CD4-positive, alpha-beta T cell treated with Interleukin-12 subunit alpha and Interleukin-12 subunit beta, for 1 hour (primary cell): ENCODE results near the gene AMIGO1.
A peak's percentile ranks its signal among the peaks of the same experiment; 100 is the strongest.
"Not testable (repeated sequence)": the region's sequence is repeated elsewhere in the genome, so short reads cannot be mapped to it uniquely, and the experiment has no call there.

Experiments used
- DNase-seq: peaks from one replicate; pipeline ENCODE4 v3.0.0-alpha.2; 2020

AMIGO1 gene

DNA sequence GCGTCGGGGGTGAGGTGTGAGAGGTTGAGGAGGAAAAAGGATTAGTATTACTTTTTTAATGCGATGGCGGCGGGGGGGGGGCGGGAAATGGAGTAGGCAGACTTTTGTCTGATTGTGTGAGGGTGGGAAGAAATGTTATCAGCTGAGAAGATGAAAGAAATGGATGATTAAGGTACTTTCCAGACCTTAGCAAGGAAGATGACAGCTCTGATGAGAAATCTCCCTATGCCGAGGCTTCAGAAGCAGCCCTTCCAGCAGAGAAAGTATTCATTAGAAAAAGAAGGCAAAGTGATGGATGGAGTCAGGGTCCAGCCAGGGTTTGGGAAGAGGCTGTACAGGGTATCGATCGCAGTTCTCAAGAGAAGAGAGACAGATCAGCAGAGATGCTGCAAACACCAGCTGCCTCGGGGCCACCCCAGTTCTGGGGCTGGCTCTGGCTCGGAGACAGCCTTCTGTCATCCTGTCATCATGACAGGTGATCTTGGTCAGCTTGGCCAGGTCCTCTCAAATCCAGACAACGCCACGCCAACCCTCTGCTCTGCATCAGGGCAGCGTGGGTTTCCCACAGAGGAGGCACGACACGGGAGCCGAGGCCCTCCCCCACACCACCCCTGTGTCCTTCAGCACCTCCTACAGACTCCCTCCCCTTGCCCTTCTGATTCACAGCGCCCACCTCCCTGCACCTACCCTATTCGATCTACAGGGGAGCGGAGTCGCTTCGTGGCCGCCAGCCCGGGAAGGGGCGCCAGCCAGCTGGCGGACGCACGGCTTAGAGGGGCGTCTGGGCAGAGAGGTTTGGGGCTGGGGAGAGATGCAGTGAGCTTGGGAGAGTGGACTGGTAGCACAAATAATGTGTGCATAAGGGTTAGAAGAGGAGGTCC lies 26.5 kb downstream of the AMIGO1 start:
- peak; percentile 55 for DNase-seq

DNA sequence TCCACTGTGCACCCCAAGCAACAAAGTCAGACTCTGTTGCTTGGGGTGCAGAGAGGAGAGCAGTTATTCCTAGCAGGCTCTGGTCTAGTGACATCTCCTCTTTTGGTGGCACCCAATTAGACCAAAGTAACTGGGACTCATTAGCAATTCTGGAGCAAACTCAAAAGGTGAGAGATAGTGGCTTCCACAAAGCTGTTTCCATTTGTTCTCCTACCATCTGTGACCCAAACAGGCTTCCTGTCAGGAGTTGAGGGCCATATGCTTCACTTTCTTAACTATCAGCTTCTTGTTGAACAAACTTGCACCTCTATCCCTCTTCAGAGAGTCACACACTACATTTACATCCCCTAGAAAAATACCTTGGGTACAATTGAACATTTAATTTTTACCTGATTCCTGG lies 27.3 kb downstream of the AMIGO1 start:
- no peak for DNase-seq

DNA sequence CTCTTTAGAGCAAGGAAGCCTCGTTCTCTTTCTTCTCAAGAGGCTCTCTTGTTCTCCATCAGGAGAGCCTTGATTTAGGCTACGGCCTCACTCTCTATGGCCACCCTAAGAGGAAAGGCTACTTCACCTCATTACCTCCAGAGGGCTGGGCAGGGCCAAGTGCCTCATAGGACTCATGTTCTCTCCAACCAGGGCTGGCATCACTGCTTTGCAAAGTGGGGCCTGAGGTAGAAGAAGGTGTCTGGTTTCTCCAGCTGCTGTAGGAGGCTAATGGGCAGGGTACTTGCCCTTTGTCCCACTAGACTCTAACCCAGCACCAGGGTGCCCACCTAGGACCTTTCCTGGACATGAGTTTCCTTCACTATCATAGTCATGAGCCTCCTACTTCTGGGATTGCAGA lies 27.9 kb downstream of the AMIGO1 start:
- DNase-seq, result no peak

DNA sequence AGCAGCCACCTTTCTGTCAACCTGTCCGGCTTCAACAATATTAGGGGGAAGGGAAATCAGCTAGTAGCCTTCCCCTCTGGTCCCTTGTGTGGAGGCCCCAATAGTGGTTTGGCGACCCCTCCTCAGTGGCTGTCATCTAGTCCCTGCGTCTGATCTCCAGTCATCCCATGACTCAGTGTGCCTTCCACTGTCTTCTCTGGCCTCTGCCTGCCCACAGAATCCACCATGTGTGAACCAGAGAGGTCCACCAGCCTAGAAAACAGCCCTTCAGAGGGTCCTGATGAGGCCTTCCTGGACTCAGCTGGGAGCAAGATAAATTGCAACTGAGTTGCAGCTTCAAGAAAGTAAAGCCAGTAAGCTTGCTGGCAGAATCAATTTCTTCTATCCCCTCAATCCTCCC lies 29.6 kb downstream of the AMIGO1 start:
- no peak for DNase-seq

DNA sequence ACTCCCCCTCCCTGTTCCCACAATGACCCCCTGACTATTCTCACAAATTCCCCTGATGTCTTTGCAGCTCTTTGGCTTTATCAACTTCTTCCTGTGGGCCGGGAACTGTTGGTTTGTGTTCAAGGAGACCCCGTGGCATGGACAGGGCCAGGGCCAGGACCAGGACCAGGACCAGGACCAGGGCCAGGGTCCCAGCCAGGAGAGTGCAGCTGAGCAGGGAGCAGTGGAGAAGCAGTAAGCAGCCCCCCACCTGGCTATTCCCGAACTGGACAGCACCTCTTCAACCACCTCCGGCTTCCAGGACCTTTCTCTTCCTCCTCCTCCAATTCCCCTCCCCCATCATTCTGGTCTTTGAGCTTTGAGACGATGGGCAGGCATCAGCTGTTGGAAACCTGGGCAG lies 30.2 kb downstream of the AMIGO1 start:
- DNase-seq, result no peak

DNA sequence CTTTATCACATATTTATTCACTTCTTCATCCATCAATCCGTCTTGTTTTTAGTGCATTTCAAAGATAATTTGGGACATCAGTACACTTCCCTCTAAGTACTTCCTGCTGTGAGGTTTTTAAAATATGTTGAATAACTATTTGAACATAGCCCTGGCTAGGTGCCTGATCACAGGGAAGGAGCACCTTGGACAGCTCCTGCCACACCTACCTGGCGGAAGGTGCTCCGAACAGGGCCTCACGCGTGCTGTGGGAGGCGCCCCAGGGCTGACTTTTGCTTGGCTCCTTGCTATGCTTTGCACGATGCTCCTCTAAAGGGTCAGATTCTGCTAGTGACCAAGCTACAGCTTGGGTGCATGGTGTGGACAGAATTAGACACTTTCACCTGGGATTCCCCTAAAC lies 30.7 kb downstream of the AMIGO1 start:
- peak; percentile 48 for DNase-seq

DNA sequence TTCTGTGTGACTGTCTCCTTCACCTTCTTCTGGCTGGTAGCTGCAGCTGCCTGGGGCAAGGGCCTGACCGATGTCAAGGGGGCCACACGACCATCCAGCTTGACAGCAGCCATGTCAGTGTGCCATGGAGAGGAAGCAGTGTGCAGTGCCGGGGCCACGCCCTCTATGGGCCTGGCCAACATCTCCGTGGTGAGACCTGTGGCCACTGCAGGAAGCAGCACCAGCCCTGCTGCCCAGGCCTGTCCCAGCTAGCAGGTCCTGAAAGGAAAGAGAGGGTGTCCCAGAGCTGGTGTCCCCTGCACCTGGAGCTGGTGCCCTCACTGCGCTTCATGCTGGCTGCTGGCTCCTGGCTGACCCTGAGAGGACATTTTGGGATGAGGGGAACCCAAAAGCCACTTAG lies 31.7 kb downstream of the AMIGO1 start:
- DNase-seq, result no peak

DNA sequence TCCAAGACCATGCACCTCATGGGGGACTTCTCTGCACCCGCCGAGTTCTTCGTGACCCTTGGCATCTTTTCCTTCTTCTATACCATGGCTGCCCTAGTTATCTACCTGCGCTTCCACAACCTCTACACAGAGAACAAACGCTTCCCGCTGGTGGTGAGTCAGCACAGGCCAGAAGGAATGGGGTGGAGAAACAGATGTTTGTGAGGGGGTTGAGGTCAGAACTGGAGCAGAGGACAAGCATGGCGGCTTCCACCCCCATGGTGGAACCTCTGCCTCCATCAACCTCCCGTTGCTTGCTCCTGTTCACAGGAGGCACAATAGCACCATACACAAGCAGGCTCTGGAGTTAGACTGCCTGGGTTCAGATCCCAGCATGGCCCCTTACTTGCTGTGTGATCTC lies 32.7 kb downstream of the AMIGO1 start:
- DNase-seq, result no peak

DNA sequence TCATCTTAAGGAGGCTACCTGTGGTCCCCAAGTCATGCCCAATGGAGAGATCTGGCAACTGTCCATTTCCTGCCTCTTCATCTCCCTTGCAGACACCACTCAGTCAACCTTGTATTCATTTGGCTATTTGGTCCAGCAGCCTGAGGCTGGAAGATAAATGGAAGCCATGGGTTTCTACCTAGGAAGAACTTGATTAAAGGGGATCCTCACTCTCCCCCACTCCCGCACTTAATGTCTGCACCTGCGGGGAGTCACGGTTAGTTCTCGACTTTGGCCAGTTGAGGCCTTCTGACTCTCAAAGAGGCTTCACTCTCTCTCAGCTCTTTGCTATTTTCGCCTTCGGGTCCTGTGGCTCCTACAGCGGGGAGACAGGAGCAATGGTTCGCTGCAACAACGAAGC lies 34.3 kb downstream of the AMIGO1 start:
- DNase-seq, result no peak

DNA sequence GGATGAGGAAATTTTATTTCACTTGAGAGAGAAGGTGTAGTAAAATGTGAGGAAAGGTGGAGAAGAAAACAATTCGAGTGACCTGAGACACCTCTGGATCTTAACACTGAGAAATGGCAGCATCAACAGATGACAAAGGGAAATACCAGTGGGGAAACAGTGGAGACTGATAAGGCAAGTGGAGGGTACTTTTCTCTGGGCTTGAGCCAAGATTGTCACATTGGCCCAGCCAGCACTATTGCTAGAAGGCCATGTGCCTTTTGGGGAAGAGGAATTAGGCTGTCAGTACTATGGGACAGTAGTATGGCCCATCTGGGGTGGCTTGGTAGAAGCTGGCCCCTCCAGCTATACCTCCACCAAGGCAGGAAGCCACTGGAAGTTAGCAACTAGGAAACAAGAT lies 34.8 kb downstream of the AMIGO1 start:
- DNase-seq, result no peak

DNA sequence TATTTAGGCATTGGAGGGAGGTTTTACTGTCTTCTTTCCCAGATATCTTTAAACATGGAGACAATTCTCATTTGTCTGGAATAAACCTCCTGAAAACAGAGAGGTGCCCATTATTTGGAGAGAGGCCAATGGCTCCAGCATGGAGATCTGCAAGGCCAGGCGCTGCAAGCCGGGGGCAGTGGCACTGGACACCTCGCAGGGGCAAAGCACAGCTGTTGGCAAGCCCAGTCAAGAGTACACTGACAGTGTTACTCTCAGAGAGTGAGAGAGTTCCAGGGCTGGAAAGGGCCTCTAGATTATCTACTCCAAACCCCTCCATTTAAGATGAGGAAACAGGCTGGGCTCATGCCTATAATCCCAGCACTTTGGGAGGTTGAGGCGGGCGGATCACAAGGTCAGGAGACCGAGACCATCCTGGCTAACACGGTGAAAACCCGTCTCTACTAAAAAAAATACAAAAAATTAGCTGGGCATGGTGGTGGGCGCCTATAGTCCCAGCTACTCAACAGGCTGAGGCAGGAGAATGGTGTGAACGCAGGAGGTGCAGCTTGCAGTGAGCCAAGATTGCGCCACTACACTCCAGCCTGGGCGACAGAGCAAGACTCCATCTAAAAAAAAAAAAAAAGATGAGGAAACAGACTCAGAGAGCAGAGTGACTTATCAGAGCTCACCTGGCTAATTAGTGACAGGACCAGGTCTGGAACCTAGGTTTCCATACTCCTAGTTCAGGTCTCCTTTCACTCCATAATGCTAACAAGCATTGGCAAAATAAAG lies 36.1 kb downstream of the AMIGO1 start:
- not testable (repeated sequence) for DNase-seq

DNA sequence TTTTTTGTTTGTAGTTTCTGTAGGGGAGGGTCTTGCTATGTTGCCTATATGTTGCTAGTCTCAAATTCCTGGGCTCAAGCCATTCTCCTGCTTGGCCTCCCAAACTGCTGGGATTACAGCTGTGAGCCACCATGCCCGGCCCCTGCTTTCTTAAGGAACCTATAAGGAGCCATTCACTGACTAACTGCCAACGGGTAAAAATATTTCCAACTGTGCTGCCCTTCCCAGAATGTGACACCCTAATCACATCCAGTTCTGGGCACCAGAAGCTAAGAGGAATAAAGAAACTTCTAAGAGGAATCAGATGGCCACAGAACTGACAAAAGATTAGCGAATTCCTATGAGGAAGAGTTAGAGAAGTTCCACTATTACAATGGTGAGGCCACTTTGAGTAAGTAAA lies 36.7 kb downstream of the AMIGO1 start:
- no peak for DNase-seq

DNA sequence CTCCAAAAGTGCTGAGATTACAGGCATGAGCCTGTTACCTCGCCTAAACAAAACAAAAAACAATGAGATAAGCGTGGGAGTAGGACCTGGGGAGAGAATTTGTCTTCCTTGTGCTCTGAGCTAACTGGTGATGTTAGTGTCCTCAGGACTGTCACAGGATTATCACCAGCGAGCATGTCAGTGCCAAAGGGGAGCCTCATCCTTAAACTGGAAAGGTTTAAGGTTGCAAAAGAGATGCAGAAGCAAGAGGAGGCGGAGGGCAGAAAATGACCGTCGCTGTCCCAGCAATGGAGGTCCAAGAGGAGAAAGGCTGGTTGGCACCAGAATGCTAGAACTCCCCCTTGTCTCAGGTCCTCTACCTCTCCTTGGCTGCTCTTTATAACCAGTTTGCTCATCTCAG lies 39.3 kb downstream of the AMIGO1 start:
- DNase-seq, result no peak

DNA sequence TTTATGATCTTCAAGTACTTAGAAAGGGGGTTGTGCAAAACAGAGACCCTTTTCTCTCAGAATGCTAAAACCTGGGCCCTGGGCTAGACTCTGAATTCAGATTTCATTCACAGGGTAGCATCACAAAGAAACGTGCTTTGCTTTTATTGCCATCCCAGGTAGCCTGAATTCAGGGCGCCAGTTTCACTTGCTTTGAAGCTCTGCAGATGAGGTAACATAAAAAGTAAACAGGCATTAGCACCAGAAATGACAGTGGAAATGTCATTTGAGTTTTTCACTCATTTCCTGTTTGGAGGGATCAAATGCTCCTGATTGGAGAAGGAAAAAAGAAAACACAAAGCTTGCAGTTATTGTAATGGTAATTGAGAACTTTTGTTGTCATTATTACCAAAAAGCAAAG lies 40.6 kb downstream of the AMIGO1 start:
- DNase-seq, result no peak

DNA sequence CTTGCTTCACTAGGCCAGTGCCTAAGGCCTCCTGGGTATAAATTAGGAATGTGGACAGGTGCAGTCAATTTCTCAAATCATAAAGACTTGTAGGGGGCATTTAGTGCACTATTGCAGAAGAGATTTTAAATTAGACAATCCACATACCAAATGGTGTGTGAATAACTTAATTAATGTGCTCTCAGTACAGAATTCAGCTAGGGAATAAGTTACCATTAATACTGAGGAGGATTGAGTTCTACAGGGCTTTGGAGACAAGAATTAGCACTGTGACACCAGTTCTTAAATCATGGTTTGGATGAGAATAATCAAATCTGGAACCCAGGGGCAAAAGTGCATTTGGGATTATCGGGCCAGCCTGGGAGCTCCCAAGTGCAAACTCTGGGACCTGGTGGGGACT lies 41.5 kb downstream of the AMIGO1 start:
- no peak for DNase-seq

DNA sequence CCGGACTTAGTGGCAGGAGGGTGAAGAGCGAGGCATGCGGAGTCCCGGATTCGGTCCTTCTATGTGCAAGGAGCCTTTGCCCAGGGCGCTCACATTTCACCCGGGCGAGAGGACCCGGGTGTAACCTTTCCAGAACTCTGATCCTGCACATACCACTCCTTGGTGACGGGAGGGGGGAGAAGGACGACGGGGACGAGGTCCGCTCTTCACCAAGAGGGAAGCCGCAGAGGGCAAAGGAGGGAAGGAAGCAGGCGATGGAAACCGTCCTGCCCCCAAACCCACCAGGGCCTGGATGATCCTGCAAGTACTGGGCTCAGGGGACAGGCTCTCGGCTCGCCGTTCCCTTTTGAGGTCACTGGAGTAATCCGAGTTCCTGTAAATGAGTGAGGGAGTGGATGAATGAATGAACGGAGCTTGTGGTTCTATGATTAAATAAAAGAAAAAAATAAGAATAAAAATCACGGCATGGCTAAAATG lies 42.2 kb downstream of the AMIGO1 start:
- no peak for DNase-seq

DNA sequence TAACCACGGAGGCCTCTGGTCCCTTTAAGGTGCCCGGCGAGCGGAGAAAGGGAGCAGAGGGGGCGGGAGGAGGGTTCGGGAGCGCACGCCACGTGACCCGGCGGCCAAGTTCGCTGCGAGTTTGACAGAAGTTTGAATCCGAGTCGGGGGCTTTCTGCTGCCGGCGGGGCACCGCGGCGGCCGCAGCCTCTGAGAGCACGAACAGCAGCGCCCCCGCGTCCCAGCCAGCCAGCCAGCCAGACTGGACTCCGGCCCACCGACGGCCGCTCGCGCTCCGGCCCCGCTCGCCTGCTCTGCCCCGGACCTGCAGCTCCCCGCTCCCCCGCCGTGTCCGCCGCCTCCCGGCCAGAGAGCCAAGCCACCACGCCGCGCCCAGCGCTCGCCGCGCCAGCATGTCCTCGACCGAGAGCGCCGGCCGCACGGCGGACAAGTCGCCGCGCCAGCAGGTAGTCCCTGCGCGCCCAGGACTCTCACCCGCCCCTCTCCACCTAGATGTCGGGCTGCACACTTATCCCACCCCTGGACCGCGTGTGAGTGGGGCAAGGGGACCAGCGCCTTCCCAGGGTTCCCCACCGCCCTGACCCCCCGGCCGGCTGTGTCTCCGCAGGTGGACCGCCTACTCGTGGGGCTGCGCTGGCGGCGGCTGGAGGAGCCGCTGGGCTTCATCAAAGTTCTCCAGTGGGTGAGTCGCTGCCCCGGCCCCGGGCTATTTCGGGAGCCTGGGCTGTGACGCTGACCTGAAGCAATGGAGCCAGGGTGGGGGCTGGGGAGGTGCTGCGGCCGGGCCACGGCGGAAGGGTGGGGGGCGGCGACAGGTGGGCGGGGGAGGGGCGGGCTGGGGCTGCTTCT lies 42.9 kb downstream of the AMIGO1 start, which contains the start of gene SYPL2:
TSS of gene SYPL2 (plus strand) at position 95 of the 849 bp plus-strand sequence. CDS start at position 393, 298 bp downstream.
- no peak for DNase-seq

DNA sequence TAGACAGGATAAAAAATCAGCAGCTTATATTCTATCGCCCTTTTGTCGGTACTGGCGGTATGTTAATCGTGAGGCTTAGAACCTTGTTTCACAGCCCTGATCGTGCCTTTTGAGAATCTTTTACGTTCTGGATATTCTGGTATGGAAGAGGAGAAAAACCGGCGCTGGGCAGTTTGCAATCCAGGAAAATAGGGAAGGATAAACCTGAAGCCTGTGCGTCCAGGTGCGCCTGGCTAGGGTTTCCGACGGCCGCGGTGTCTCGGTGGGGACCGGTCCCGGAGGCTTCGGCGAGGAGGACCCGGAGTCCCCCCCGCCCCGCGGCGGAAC lies 43.4 kb downstream of the AMIGO1 start:
- DNase-seq, result no peak

DNA sequence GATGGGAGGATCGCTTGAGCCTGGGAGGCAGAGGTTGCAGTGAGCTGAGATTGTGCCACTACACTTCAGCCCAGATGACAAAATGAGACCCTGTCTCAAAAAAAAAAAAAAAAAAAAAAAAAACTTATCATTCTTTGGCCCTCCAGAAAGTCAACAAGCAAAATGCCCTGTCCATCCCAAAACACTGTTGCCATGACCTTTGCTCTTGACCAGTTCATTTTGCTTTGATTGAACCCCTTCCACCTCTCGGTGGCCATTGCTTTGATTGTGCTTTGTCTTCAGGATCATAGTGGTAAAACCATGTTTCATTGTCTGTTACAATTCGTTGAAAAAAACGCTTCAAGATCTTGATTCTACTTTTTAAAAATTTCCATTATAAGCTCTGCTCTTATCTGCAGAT lies 51.7 kb downstream of the AMIGO1 start:
- no peak for DNase-seq

DNA sequence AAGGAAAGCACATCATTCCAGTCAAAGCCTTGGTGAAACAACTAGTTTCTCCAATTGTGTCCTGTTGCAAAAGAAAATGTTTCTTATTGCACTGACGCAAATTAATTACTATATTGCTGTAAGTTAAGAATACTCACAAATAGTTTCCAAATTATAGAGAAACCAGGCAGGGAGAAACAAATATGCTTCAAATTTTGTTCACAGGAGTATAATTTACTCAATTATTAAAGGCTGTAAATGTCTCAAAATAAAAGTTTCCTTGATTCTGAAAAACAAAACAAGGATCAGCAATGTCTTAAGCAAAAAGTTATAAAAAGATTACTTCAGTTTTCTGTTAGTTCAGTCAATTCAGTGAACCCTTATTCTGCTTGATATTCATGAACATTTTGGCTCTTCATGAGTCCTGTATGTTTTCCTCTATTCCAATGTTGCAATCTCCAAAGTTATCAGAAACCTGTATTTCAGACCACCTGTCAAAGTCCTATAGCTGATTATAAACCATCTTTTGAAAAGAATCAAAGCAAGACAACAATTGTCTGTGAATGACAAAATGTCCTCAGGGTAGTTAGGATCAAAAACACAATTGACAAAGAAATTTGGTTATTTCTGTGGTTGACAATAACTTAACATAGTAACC lies 54.9 kb downstream of the AMIGO1 start:
- no peak for DNase-seq
